HG03039 (cell line): ENCODE data around the gene KNCN.

Source experiments
- ATAC-seq: cut with Tn5 transposase; IDR thresholded peaks from one replicate; pipeline ENCODE4 v1.9.1; 2021; ENCODE audit warnings: mild to moderate bottlenecking, moderate library complexity; ENCODE audit not compliant: unreplicated experiment

The KNCN gene

DNA sequence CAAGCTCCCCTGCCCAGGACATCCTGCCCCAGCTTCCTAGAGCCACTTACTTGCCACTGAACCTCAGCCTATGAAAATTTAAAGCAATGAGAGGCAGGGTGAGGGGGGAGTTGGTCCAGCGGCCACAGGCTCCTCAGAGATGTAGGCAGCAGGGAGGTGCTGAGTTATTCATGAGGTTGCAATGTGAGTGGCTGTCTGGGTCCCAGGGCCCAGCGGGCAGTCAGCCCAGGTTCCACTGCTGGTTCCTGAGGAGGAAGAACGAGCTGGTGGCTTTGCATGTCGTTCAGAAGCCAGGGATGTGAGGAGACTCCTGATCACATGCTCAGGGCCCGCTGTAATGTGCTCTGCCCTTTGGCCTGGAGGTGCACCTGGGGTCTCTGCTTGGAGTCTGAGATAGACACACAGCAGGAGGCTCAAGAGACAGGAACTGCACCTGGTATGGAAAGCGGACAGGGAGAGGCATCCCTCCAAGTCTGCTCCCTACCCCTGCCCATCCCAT lies at the start of gene KNCN:
Gene KNCN, minus strand, starts transcription at position 51 of the 499 bp plus-strand sequence. CDS start 432 bp downstream, outside the sequence.
- ATAC-seq, result no peak

GRCh38 chr1:46599059-46599970 lies 47.9 kb upstream of the KNCN start:
- no peak for ATAC-seq

GRCh38 chr1:46596846-46597245 lies 45.4 kb upstream of the KNCN start:
- no peak for ATAC-seq

- no peak for ATAC-seq
Observed at GRCh38 chr1:46596036-46596435, 44.6 kb upstream of the KNCN start.

DNA sequence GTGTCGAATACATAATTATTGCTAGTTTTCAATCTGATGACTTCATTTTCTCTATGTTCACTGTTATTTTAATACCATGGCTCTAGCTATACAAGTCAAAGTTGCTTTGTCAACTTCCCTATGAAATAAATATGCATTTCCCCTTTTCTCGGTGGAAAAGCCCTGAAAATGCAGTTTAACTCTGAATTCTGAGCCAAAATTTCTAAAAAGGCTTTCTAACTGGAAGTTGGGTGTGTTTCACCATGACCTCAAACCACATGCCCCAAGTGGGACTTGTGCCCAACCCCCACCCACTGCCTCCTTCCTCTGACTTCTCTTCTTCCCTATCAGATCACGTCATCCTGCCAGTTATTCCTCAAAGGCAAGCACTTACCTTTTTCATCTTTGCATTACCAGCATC lies 43.7 kb upstream of the KNCN start:
- no peak for ATAC-seq

- ATAC-seq, result no peak
Observed at GRCh38 chr1:46594063-46594462, 42.6 kb upstream of the KNCN start.

GRCh38 chr1:46592823-46593222 lies 41.4 kb upstream of the KNCN start:
- ATAC-seq, result no peak

DNA sequence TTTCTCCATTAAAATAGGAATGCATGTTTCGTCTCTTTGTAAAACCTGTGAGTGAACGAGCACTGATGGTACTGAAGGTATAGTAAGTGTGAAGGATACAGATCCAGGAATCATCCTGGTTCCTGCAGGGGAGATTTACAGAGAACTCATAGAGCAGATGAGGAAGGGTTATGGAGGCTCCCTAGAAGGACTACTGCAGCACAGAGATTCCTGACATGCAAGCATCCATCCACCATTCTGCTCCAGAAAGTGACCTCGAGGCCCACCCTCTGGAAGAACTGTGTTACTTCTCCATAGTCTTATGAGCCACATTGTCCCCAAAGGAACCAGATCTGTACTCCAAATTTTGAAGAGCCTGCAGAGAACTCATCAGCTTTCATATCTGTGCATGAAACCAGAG lies 38.1 kb upstream of the KNCN start:
- no peak for ATAC-seq

- ATAC-seq, result no peak
Observed at GRCh38 chr1:46587069-46587468, 35.6 kb upstream of the KNCN start.

- ATAC-seq, result no peak
Observed at GRCh38 chr1:46585312-46585938, 34.0 kb upstream of the KNCN start.

DNA sequence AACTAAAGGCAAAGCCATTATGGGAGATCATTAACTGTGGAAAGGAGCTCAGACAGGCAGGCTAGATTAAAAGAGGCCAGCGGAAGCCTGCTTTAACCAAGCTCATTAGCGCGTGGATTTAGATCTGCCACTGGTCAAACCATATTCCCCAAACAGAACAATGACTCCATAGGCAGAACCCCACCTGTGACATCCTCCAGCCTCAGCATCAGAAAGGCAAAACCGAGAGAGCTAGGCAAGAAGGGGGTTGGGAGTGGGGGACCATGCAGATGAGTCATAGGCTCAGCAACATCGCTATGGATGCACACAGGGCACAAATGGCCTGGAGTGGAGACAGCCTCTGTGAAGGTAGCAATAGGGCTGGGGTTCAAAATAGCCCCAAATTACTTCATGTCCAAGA lies 32.0 kb upstream of the KNCN start:
- ATAC-seq, result no peak

GRCh38 chr1:46582972-46583371 lies 31.5 kb upstream of the KNCN start:
- no peak for ATAC-seq

DNA sequence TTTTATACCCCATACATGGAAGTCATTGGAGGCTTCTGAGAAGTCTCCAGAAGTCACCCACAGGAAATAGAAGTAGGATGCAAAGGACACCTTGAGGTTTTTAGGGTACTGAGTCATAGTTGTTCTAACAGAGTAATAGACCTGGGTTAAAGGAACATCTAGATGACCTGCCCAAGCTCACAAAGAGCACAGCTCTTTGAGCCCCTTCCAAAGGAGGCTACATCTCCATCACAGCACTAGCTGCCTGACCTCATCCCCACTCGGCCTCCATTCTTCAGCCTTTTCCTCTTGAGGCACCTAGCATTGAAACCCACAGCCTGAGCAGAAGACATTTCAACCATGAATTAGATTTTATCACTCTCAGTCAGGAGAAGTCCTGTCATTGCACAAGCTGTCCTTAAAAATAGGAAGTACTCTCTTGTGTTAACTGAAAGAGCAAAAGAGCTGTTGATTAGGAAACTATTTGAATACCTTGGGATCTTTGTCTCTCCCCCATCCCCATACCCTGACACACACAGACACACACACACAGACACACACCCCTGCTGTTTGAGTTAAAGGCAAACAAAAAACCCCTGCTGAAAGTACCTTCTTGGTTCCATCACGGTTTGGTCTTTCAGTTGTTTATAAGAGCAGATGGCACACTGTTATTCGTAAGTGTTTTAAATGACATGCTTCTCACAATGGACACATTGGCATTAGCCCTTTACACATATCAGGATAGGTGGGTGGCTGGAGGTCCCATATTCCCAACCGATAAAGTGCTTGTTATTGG lies 30.4 kb upstream of the KNCN start:
- ATAC-seq, result no peak

DNA sequence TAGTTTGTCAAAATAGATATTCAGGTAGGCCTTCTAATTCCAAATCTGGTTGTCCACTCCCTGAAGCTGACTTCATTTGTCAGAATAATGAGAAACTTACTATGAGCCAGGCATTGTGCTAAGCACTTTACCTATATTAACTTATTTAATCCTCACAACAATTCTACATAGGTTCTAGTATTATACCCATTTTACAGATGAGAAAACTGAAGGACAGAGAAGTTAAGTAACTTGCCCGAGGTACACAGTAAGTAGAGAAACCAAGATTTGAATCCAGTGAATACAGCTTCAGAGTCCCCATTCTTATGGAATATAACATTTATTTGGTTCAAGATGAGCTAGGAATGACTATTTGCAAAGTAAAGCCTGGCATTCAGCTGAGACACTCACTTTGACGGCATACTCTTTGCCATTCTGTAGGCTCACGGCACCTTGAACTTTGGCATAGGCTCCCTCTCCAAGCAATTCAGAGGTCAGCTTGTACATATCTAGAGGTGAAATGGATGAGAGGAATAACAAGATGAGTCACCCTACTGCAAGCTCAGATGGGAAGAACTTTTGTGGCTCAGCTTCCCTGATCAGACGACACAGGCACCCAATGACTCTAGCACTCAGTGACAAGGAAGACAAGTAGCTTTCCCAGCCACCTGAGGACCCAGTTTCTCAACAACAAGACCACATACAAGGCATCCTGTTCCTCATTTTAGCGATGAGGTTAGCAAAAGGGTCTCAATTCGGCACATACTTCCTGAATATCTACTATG lies 28.9 kb upstream of the KNCN start:
- ATAC-seq, result no peak

- ATAC-seq, result no peak
Observed at GRCh38 chr1:46577671-46578070, 26.2 kb upstream of the KNCN start.

DNA sequence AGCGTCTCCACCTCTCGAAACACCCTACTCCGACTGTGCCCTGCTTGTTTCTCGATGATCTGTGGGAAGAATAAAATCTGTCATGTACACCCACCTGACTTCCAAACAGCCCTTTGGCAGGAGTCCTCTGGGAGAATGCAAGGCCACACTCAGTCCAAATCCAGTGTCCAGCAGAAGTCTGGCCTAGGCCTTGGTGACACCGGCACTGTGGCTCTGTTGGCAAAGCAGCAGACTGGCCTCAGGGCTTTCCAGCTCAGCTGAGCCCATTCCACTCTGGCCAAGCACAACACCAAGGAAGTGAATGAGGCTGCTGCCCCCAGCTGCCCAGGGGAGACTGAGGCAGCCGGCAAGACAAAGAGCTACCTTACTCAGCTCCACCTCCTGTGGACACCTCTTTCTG lies 25.1 kb upstream of the KNCN start:
- no peak for ATAC-seq

DNA sequence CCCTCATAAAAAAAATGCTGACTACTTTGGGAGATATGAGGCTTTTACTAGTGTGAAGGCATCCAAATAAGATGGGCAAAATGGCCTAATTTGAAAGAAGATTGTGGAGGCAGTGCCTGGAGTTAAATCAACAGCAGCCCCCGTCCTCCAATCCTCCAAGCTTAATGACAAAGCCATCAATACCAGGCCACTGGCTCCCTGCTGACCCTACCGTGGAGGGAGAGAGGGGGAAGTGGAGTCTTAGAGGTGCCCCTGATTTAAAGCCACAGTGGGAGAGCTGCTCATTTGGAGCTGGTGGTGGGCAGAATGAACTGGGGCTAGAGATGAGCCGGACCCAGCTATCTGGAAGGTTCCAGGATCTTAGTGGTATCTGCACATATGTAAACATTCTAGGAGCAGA lies 24.3 kb upstream of the KNCN start:
- no peak for ATAC-seq

DNA sequence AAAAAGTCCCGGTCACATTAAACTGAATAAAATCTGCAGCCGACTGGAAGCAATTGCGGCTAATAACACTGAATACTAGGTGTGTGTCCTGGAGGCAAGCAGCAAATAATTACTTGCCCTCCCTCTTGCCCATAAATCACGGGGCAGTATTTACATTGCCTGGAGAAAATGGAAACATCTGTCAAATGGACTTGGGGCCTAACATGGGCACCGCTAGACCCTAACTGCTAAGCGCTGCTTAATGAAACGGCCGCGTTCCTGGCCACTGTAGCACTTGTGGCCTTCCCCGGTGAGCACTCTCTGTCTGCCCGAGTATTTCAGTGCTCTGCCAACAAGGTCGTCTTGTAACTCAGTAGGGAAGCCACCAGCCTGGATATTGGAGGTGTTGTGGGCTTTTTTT lies 23.9 kb upstream of the KNCN start:
- no peak for ATAC-seq

- no peak for ATAC-seq
Observed at GRCh38 chr1:46571691-46572225, 20.3 kb upstream of the KNCN start.
